Neuron (in vitro differentiated cells): ENCODE data around the gene TMEM161A.
A peak's percentile ranks its signal among the peaks of the same experiment; 100 is the strongest.

Source experiments
- H2AFZ ChIP-seq: one replicate; pipeline ENCODE4 v1.6.1; 2013; ENCODE audit warnings: low read depth, mild to moderate bottlenecking, inconsistent platforms, low read length, moderate library complexity
- H3K27me3 ChIP-seq: one replicate; pipeline ENCODE4 v1.6.1; 2013; ENCODE audit warnings: low read length; ENCODE audit not compliant: insufficient read depth
- H3K36me3 ChIP-seq: one replicate; pipeline ENCODE4 v1.6.1; 2013; ENCODE audit warnings: low read length; ENCODE audit not compliant: insufficient read depth
- H3K4me1 ChIP-seq: one replicate; pipeline ENCODE4 v1.6.1; 2013; ENCODE audit warnings: low read length; ENCODE audit not compliant: insufficient read depth
- H3K4me3 ChIP-seq: 2 replicates; pipeline ENCODE4 v1.5.1; 2013; ENCODE audit warnings: mild to moderate bottlenecking, low read length, moderate library complexity
- H3K9me3 ChIP-seq: one replicate; pipeline ENCODE4 v1.6.1; 2013; ENCODE audit warnings: low read length

TMEM161A gene

DNA sequence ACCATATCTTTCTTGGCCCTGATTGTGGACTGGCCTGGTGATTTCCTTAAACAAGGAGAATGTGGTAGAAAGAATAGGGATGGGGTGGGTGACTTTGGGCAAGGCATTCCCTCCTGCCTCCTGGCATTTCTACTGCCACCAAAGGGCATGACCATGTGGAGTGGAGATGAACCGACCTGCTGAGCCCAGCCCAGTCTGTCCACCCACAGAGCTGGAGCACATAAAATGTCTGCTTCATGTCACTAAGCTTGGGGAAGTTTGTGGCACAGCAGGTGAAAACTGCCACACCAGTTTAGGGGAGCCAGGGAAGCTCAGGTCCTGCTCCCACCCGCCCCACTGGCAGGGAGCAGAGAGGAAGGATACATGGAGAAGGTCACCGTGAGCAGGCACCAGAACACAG, 6.3 kb downstream of the TMEM161A start:
- H3K27me3 ChIP-seq, result no peaks in the 10 kb centered on the region
- H3K36me3 ChIP-seq, result peaks cover 4% of the 10 kb centered on the region
- H3K4me3 ChIP-seq, result no peak overlapping the region
- no peak overlapping the region for H2AFZ ChIP-seq
- H3K4me1 ChIP-seq, result no peaks in the 10 kb centered on the region
- peaks cover 6% of the 10 kb centered on the region for H3K9me3 ChIP-seq

DNA sequence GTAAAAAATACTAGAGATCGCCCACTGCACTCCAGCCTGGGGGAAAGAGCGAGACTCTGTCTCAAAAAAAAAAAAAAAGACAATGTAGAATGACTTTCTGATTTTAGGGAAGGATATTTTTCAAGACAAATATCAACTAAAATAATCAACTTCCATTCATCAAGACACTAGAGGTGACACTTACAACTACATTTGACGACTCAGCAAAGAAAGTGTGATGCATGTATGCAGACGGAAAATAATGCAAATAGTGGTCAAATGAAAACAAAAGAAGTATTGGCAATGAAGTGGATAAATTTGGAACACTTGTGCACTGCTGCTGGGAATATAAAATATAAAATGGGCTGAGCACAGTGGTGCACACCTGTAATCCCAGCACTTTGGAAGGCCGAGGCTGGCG, 12.2 kb downstream of the TMEM161A start:
- peaks cover 11% of the 10 kb centered on the region for H3K36me3 ChIP-seq
- no peak overlapping the region for H3K4me3 ChIP-seq
- H2AFZ ChIP-seq, result no peak overlapping the region
- H3K4me1 ChIP-seq, result no peaks in the 10 kb centered on the region
- no peaks in the 10 kb centered on the region for H3K27me3 ChIP-seq
- peaks cover 4% of the 10 kb centered on the region for H3K9me3 ChIP-seq

DNA sequence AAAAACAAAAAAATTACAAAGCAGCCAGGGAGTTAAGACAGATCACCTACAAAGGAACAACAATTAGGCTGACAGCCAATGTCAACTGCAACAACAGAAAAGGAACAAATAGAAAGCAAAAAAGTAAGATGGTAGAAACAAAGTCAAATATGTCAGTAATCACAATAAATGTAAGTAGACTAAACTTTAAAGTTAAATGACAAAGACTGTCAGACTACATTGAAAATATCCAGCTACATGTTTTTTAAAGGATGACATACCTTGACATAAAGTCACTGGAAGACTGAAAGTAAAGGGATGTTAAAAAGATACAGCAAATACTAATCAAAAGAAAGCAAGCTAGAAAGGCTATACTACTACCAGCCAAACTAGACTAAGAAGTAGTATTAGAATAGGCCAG, 14.9 kb downstream of the TMEM161A start:
- H3K36me3 ChIP-seq, result peaks cover 19% of the 10 kb centered on the region
- no peaks in the 10 kb centered on the region for H3K4me1 ChIP-seq
- H2AFZ ChIP-seq, result no peak overlapping the region
- H3K9me3 ChIP-seq, result peaks cover 2% of the 10 kb centered on the region
- H3K27me3 ChIP-seq, result no peaks in the 10 kb centered on the region
- H3K4me3 ChIP-seq, result no peak overlapping the region

DNA sequence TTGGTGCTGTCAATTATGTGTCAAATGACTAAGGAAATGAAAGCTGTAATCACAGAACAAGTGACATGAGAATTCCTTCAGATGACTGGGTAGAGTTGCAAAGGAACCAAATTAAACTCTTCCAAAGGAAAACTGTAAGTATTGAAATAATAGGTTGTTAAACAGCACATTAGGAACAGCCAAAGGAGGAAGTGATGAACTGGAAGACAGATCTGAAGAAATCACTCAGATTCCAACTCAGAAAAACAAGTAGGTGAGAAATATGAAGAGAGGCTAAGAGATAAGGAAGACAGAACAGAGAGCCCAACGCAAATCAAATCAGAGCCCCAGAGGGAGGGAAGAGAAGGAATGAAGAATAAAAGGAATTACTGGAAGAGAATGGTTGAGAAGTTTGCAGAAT, 15.4 kb downstream of the TMEM161A start:
- H3K9me3 ChIP-seq, result peaks cover 2% of the 10 kb centered on the region
- H3K4me1 ChIP-seq, result no peaks in the 10 kb centered on the region
- H2AFZ ChIP-seq, result no peak overlapping the region

DNA sequence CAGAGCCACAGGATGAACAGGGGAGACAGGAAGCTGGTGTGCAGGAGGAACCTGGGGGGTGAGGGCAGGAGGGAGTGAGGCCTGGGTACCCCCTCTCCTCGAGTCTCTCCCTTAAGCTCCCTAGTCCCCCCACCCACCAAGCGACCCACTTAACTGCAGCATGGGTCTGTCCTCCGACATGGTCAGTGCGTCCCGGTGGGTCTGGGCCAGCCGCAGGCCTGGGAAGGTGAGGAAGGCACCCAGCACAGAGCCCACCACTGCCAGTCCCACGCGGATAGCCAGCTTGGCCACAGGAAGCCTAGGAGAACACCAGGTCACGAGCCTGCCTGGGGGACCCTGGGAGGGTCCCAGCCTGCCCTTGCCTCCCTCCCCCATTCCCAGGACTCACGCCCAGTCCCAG, 16.9 kb downstream of the TMEM161A start:
- H2AFZ ChIP-seq, result no peak overlapping the region
- H3K4me1 ChIP-seq, result no peaks in the 10 kb centered on the region
- H3K4me3 ChIP-seq, result no peak overlapping the region
- peaks cover 19% of the 10 kb centered on the region for H3K36me3 ChIP-seq
- no peaks in the 10 kb centered on the region for H3K27me3 ChIP-seq
- peaks cover 2% of the 10 kb centered on the region for H3K9me3 ChIP-seq

More for the DNA sequence above, 15.4 kb downstream of the TMEM161A start:
- Histone ChIP-seq H3K27me3 (no peaks in the 10 kb centered on the region), H3K36me3 (peaks cover 19% of the 10 kb centered on the region), H3K4me3 (no peak overlapping the region)

DNA sequence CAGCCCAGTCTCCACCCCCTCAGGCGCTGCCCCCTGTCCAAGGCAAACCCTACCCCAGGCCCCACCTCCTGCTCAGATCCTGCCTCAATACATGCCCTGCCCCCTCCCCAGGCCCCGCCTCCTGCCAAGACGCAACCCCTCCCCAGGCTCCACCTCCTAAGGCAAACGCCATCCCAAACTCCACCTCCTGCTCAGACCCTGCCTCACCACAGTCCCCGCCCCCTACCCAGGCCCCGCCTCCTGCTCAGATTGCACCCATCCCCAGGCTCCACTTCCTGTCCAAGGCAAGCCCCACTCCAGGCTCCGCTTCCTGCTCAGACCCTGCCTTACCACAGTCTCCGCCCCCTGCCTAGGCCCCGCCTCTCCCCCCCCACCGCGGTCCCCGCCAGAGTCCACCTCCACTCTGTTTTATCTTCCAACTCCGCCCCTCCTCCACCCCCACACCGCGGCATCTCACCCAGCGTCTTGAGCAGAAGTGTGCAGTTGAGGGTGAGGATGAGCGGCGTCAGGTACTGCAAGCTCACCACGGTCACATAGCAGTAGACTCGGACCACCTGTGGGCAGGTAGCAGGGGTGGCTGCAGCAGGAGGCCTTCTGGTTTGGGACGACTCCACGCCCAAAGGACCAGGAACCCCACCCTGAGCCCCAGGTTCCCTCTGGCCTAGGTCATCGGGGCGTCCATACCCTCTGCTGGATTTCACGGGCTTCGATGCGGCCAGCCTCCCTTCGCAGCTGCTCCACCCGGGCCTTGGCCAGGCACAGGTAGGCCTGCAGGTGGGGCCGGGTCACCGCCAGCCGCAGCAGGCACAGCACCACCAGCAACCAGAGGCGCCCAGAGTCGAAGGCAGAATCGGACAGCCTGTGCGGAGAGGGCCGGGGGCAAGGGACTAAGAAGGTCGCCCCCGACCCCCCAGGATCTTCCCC, 17.7 kb downstream of the TMEM161A start:
- Histone ChIP-seq H3K9me3 (peaks cover 2% of the 10 kb centered on the region), H3K4me3 (no peak overlapping the region), H3K4me1 (no peaks in the 10 kb centered on the region), H3K27me3 (no peaks in the 10 kb centered on the region), H2AFZ (no peak overlapping the region), H3K36me3 (peaks cover 19% of the 10 kb centered on the region)

DNA sequence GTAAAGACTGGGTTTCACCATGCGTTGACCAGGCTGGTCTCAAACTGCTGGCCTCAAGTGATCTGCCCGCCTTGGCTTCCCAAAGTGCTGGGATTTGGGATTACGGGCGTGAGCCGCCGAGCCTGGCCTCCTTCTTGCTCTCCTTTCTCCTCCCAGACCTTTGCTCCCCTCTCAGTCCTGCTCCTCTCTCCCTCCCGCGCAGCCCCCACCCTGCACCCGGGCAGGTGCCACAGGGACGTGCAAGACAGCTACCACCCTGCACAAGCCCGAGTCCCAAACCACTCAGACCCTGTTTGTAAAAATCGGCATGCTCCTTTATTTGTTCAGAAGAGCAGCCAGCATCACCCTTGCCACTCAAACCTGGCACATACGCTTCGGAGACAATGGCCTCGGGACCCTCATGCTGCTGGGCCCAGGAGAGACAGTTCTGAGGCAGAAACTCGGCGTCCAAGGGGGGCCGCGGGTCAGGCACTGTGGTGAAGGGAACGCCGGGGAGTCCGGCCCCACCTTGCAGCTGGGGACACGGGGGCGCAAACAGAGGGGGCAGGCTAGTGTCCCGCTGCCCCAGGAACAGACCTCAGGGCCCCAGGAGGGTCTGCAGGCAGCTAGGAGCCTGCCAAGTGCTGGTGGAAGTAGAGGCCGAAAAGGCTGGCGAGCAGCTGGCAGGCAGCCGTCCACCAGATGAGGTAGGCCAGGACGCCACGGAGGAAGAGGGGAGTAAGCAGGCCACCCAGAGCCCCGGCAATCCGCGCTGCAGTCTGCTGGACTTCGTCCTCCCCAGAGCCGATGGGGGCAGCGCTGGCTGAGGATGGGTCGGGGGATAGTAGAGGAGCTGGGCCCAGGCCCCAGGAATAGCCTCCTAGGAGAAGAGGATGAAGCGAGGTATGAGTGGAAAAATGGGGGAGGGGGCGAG, 18.7 kb downstream of the TMEM161A start:
- H3K36me3 ChIP-seq, result peaks cover 19% of the 10 kb centered on the region
- H3K4me3 ChIP-seq, result no peak overlapping the region
- no peak overlapping the region for H2AFZ ChIP-seq
- peaks cover 2% of the 10 kb centered on the region for H3K9me3 ChIP-seq
- H3K4me1 ChIP-seq, result no peaks in the 10 kb centered on the region
- no peaks in the 10 kb centered on the region for H3K27me3 ChIP-seq

DNA sequence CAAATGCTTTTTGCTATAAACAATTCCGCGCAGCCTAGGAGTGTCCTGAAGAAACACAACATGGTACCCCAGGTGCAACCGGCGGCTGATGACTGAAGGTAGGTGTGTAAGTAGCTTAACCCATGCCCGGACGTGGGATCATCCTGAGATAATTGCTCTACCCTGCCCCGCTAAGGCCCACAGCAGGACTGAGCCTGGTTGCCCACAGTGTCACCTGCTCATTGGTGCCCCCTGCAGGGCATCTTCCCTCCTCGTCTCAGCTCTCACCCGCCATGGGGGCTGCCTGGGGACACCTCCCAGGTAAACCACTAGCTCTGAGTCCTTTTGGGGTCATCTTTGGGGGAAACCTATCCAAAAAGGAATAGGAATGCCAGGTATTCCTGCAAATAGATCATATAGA, 22.3 kb downstream of the TMEM161A start:
- Histone ChIP-seq H2AFZ (no peak overlapping the region), H3K27me3 (no peaks in the 10 kb centered on the region), H3K36me3 (peaks cover 10% of the 10 kb centered on the region), H3K4me1 (peaks cover 10% of the 10 kb centered on the region), H3K4me3 (no peak overlapping the region), H3K9me3 (no peaks in the 10 kb centered on the region)

DNA sequence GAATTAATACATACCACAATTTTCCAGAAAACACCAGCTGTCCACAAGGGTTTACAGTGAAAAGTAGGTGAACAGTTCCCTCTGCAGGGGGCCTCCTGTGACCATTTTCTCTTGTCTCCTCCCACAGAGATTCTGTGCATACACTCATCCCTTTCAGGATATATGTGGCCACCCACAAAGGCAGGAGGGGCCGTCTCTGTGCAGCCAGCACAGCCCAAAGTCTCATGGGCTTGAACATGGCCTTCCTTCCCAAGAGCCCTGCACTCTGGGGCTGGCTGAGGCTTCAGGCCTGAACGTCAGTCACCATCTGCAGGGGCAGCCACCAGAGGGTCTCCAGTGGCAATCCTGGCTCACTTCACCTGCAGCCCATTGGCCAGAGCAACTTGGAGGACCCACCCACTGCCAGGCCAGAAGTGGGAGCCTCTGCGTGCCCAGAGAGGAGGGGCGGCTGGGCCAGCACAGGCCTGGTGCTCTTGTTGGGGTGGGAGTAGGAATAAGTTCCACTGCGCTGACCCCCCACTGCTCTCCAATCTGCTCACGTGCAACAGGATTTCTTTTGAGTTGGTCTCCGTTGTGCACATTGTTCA, 25.1 kb downstream of the TMEM161A start:
- no peaks in the 10 kb centered on the region for H3K27me3 ChIP-seq
- peaks cover 10% of the 10 kb centered on the region for H3K4me1 ChIP-seq
- H3K4me3 ChIP-seq, result no peak overlapping the region
- H3K9me3 ChIP-seq, result no peaks in the 10 kb centered on the region
- H2AFZ ChIP-seq, result peak overlapping the region; percentile 17
- no peaks in the 10 kb centered on the region for H3K36me3 ChIP-seq

DNA sequence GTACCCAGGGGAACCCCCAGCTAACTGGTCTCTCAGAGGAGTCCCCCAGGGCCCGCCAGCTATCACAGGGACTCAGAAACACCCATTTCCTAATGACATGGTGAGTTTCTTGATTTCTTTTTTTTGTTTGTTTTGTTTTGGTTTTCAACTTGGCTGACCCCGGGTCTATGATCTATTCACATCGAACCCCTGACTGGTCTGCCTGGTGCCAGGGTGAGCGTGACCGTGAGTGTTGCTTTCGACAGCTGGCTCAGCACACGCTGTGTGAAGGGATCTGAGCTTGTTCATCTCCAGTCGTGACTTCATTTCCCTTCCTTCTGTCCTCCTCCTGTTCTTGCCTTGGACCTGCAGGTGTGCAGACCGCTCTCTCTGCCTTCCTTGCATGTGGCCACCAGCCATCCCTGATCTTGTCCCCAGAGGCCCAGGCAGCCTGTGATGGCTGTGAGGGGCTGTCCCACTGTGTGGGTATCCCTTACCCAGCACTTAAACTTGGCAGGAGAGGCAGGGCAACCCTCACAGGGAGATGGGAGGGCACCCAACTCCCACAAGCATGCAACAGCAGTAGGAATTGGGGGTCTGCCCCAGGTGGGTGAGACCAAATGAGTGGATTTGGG, 26.2 kb downstream of the TMEM161A start:
- no peaks in the 10 kb centered on the region for H3K27me3 ChIP-seq
- H2AFZ ChIP-seq, result no peak overlapping the region
- peaks cover 10% of the 10 kb centered on the region for H3K4me1 ChIP-seq
- no peaks in the 10 kb centered on the region for H3K9me3 ChIP-seq
- no peak overlapping the region for H3K4me3 ChIP-seq
- H3K36me3 ChIP-seq, result no peaks in the 10 kb centered on the region

DNA sequence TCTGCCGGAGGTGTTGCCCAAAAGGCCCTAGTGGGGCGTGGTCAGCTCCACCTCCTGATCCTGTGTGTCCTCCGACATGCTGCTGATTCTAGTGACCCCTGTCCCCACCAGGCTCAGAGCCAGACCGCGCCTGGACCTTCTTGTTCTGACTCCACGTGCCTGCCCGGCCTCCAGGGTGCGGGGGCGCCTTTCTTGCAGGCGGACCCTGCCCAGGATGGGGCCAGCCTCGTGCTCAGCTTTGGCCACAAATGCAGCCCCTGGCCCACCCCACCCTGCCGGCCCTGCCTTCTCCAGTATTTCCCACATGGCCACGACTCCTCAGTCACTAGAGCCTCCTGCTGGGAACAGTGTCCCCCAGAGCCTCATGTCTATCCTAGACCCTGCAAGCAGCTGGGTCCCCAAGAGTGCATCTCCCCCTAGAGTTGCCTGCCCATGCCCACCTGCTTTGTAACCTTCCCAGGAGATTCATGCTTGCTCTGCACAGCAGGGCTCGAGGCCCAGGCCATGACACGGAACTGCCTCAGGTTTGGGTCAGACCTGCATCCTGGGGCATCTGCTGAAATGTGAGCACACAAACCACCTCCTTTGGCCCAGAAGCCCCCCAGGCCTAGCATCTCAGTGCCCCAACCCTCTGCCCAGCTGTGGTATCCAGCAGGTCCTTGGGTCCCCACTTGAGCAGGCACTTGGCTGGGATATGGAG, 27.0 kb downstream of the TMEM161A start:
- H3K27me3 ChIP-seq, result no peaks in the 10 kb centered on the region
- H3K4me3 ChIP-seq, result no peak overlapping the region
- no peaks in the 10 kb centered on the region for H3K36me3 ChIP-seq
- H3K9me3 ChIP-seq, result no peaks in the 10 kb centered on the region
- peaks cover 10% of the 10 kb centered on the region for H3K4me1 ChIP-seq
- no peak overlapping the region for H2AFZ ChIP-seq

DNA sequence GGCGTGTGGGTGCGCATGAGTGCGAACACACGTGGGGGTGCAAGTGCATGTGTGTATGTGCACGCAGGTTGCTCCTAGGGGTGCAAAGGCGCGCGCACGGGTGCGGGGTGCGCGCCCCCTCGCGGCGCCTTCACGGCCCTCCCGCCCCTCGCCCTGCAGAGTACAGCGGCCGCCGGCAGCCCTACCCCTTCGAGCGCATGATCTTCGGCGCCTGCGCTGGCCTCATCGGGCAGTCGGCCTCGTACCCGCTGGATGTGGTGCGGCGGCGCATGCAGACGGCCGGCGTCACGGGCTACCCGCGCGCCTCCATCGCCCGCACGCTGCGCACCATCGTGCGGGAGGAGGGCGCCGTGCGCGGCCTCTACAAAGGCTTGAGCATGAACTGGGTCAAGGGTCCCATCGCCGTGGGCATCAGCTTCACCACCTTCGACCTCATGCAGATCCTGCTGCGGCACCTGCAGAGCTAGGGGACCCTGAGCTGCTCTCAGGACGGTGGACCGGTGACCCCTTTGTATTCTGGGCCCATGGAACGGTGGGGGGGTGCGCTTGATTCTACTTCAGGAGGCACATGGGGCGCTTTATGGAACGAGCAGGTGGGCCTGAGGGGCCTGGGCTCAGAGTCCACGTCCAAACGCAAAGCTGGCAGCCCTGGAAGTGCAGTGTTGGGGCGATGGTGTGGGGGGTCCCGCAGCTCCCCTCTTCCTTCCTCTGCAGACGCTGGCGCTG, 27.7 kb downstream of the TMEM161A start:
- no peaks in the 10 kb centered on the region for H3K9me3 ChIP-seq
- no peaks in the 10 kb centered on the region for H3K36me3 ChIP-seq

More for the DNA sequence above, 27.7 kb downstream of the TMEM161A start:
- Histone ChIP-seq H3K4me1 (peaks cover 10% of the 10 kb centered on the region), H3K27me3 (no peaks in the 10 kb centered on the region), H3K4me3 (no peak overlapping the region), H2AFZ (no peak overlapping the region)
